GM19395 (cell line): ENCODE measurements around the gene CRYL1.
"Not testable (repeated sequence)": the region's sequence is repeated elsewhere in the genome, so short reads cannot be mapped to it uniquely, and the experiment has no call there.

Experiments
- ATAC-seq: cut with Tn5 transposase; IDR thresholded peaks from one replicate; pipeline ENCODE4 v1.9.1; 2021; ENCODE audit warnings: mild to moderate bottlenecking, moderate library complexity; ENCODE audit not compliant: unreplicated experiment

Gene CRYL1

GRCh38 chr13:20461481-20461859 is 64.2 kb downstream of the CRYL1 start:
- no peak for ATAC-seq

DNA sequence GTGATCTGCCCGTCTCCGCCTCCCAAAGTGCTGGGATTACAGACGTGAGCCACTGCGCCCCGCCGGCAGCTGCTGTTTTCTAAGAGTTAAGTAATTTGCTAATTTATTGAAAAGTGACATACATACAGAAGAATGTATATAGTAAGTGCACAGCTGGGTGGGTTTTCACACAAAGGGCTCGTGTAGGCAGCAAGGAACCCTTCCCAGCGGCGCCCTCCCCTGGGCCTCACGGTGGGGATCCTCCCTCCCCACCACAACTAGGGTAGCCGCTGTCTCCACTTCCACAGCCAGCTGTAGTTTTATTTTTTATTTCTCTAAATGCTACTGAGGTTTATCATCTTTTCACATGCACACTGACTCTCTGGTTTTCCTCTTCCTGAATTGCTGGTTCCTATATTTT is 64.9 kb downstream of the CRYL1 start:
- no peak for ATAC-seq

GRCh38 chr13:20457670-20458069 is 68.0 kb downstream of the CRYL1 start:
- ATAC-seq = no peak

- no peak for ATAC-seq
Observed at GRCh38 chr13:20456737-20457136, 68.9 kb downstream of the CRYL1 start.

DNA sequence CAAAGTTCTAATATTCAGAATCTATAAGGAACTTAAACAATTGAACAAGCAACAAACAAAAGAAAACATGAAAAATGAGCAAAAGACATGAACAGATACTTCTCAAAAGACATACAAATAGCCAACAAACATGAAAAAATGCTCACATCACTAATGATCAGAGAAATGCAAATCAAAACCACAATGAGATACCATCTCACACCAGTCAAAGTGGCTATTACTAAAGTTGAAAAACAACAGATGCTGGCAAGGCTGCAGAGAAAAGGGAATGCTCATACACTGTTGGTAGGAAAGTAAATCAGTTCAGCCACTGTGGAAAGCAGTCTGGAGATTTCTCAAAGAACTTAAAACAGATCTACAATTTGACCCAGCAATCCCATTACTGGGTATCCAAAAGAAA is 74.3 kb downstream of the CRYL1 start:
- peak; percentile 63 for ATAC-seq

GRCh38 chr13:20448470-20448869 is 77.2 kb downstream of the CRYL1 start:
- no peak for ATAC-seq

- ATAC-seq = no peak
Observed at GRCh38 chr13:20446900-20447299, 78.8 kb downstream of the CRYL1 start.

- ATAC-seq = no peak
Observed at GRCh38 chr13:20446405-20446804, 79.3 kb downstream of the CRYL1 start.

DNA sequence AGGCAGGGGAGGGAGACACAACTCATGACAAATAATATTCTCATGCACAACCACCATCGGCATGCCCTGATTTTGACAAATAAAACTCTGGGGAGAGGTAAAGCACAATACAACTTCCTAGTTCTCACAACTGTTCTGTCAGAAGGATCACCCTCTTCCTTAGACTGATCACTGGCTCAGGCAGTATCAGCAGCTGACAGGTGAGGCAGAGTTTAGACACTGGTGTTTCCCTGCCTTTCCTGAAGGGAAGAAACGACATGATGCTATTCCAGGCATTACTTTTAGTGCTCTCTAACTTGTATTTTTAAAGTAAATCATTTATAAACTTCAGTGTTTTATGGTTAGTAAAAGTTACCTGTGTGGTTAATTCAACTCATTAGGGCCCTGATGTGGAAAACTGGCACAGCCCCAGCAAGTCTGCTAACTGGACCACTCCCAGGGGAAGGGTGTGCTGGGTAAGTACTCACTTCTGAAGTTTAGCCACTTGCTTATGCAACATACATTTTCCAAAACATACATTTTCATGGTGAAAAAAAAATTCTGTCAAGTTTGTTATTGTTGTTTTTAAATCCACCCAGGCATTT is 82.8 kb downstream of the CRYL1 start:
- ATAC-seq = no peak

DNA sequence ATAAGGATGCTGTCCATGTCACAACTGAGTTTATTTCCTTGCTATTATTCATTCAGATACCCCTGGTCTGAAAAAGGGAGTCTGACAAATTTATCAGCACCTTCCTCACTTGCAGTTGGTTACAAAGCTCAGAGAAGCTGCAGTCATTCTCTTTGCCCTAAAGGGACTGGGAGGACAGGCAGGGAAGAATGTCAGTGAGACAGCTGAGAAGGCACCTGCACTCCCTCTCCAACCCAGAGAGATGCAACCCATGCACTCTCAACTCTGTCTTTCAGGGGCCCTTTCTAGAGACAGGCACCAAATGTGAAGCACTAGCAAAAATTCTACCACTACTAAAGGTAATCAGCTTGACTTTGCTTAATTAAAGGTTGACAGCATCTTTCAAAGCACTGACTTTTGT is 83.3 kb downstream of the CRYL1 start:
- ATAC-seq = no peak

DNA sequence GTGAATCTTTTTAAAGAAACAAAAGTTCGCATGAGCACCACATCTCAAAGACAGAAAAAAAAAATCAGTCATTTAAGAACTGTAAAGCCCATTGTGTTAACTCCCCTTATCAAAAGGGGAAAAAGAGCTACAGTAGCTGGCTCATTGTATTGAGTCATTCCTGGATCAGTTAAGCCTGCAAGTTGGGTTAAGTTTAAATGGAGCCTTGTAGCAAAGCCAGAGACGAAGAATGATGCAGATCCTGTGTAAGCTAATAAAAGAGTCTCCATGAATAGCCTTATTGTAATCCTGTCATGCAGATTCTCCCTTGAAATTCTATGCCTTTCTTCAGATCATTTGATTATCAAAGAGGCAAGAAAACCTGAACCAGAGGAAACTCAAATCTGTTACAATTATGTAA is 83.8 kb downstream of the CRYL1 start:
- no peak for ATAC-seq

- no peak for ATAC-seq
Observed at GRCh38 chr13:20441056-20441455, 84.6 kb downstream of the CRYL1 start.

- ATAC-seq = no peak
Observed at GRCh38 chr13:20439261-20439660, 86.4 kb downstream of the CRYL1 start.

- no peak for ATAC-seq
Observed at GRCh38 chr13:20438801-20439200, 86.9 kb downstream of the CRYL1 start.

DNA sequence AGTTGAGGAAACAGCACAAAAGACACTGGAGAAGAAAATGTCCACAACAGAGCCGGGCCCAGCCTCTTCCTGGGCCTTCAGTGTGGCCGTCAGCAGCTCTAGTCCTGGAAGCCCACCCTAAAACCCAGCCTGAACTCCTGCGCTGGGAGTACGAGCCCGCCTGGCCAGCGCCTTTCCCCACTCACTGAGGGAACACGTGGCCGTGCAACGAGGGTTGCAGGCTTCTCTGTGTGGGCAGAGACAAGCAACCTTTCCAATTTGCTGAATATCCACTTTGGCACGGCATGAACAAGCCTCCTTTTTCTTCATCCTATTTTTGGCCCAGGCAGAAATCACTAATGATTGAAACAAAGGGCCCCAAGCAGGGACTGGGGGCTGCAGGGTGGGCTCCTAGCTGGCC is 89.2 kb downstream of the CRYL1 start:
- no peak for ATAC-seq

GRCh38 chr13:20435616-20436368 is 89.9 kb downstream of the CRYL1 start:
- no peak for ATAC-seq

DNA sequence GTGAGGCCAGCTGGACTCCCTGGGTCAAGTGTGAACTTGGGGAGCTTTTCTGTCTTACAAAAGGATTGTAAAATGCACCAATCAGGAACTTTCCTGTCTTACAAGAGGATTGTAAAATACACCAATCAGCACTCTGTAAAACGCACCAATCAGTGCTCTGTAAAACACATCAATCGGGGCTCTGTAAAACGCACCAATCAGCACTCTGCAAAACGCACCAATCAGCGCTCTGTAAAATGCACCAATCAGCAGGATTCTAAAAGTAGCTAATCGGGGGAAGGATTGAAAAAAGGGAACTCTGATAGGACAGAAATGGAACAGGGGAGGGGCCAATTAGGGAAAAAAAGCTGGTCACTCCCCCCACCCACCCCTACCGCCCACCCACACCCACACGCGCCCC is 91.4 kb downstream of the CRYL1 start:
- not testable (repeated sequence) for ATAC-seq

- no peak for ATAC-seq
Observed at GRCh38 chr13:20431687-20432384, 93.8 kb downstream of the CRYL1 start.

- ATAC-seq = no peak
Observed at GRCh38 chr13:20431080-20431479, 94.6 kb downstream of the CRYL1 start.

DNA sequence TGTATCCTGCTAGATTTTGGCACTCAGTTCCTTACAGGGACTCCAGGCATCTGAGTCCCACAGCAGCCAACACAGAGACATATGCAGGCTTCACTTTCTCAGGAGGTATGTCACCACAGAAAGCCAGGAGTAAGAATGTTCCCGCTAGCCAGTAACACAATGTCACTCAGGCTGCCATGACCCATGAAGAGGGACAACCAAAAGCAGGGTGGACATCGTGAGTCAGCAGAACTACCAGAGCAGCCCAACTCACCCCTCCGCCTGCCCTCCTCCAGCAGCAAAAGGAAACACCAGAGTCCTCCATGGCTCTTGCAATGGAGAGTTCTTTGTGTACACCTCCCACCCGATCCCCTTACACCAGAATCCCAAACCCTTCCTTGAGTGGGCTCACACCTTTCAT is 95.4 kb downstream of the CRYL1 start:
- no peak for ATAC-seq

- ATAC-seq = no peak
Observed at GRCh38 chr13:20429682-20430081, 96.0 kb downstream of the CRYL1 start.
